Measurements from ENCODE around the gene COL26A1.
A peak's percentile ranks its signal among the peaks of the same experiment; 100 is the strongest.
"Not testable (repeated sequence)": the region's sequence is repeated elsewhere in the genome, so short reads cannot be mapped to it uniquely, and the experiment has no call there.

COL26A1 gene
- 0 reads per million in 4 donors for total RNA-seq

- peak in 1 of 5 donors; percentile 18 for DNase-seq
Observed at GRCh38 chr7:101362334-101363195, at the start of gene COL26A1. TSS of gene COL26A1 (plus strand) at chr7:101362875. CDS start at chr7:101363033, 158 bp downstream.

GRCh38 chr7:101315336-101315735, 47.3 kb upstream of the COL26A1 start:
- DNase-seq = peak in 4 of 5 donors; percentile 13 to 48 (median 28)

DNA sequence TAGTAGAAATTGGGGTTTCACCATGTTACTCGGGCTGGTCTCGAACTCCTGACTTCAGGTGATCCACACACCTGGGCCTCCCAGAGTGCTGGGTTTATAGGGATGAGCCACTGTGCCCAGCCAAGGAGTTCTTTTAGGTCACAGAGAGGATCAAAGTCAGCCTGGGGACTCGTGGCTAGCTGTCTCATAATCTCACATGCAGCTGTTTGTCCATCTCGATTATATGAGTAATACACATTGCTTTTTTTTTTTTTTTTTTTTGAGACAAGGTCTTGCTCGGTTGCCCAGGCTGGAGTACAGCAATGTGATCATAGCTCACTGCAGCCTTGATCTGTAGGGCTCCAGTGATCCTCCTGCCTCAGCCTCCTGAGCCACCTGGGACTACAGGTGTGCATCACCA, 43.3 kb upstream of the COL26A1 start:
- no peak for DNase-seq

GRCh38 chr7:101321491-101322401, 40.9 kb upstream of the COL26A1 start, which contains the start of gene IFT22:
TSS of gene IFT22 (minus strand) at chr7:101321812. CDS start at chr7:101321709, 103 bp downstream.
- DNase-seq = peak; percentile 63 to 88 (median 73)

DNA sequence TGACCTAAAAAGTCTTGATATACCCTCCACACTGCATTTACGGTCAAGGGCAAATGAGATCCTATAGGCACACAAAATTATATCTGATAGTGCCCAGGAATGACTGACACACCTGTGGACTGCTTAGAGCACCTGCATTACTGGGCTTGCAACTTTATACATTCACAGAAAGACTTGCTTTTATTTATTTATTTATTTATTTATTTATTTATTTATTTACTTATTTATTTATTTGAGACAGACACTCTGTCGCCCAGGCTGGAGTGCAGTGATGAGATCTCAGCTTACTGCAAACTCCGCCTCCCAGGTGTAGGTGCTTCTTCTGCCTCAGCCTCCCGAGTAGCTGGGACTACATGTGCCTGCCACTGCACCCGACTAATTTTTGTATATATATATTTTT, 34.5 kb upstream of the COL26A1 start:
- DNase-seq = no peak

DNA sequence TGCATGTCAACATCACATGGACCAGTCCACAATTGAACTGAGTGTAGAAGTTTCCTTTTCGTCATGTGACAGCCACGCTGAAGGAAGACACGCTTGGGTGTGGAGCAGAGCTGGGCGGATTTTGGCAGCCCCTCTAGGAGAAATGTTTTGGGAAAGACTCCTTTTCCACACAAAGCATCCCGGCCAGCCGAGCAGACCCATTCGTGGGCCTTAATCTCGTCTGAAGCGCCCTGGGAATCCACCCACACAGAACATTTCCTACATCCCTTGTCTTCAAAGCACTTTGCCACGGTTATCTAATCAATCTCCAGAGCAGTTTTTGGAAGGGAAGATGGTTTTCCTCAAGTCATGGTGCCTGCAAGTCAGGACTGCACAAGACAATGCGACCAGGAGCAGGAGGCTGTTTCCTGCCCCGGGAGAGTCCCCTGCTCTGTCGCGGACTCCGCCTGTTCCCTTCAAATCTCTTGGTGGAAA, 32.6 kb upstream of the COL26A1 start:
- DNase-seq = no peak

DNA sequence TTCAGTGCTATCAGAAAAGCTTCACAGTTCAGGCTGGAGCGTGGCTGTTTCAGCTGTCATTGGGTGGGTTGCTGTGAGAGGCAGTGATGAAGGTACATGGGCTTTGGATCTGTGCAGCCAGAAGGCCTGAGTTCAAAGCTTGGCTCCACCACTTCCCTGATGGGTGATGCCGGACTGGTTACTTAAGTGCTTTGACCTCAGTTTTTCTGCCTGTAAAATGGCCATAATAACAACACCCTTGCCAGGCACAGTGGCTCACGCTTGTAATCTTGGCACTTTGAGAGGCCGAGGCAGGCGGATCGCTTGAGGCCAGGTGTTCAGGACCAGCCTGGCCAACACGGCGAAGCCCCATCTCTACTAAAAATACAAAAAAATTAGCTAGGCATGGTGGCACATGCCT, 30.6 kb upstream of the COL26A1 start:
- DNase-seq = no peak

DNA sequence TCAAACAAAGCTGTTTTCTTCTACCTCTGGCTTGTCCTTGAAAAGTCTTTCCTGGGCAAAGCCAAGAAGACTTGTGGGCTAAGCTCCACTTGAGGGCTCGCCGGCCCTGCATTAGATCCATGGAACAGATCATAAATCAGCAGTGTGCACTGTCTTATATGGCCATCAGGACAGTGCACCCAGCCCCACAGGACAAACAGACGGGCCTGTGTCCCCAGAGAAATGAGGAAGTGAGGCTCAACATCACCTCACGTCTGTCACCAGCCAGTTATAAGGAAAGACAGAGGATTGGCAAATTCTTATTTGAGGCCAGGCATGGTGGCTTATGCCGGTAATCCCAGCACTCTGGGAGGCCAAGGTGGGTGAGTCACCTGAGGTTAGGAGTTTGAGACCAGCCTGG, 28.8 kb upstream of the COL26A1 start:
- DNase-seq = no peak

DNA sequence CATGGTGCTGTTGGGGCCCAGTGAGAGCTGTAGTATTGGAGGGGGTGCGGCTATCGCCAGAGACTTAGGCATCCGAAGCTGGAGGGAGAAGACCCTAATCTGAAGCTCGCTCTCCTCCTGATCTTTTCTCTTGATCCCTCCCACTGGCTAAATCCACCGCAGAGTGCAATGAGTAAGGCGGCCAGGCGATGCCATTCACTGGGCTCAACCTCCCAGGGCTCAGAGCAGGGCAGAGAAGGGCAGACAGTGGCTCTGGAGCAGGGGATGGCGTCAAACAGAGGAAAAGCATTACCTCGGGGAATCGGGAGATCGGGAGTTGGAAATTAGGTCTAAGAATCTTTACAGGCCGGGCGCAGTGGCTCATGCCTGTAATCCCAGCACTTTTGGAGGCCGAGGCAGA, 22.3 kb upstream of the COL26A1 start:
- DNase-seq = no peak

DNA sequence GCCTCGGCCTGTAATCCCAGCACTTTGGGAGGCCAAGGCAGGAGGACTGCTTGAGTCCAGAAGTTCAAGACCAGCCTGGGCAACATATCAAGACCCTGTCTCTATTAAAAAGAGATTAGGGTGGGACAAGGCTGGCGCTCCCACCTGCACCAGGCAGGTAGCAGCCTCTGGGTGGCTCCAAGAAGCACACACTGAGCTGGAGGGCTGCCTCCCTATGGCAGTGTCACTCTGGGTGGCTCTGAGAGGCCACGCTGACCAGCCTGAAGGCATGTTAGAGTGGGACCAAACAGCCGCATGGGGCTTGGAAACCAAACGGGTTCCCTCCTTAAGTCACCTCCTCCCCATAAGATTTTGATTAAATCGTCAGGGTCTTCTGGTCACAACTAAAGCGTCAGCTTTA, 19.8 kb upstream of the COL26A1 start:
- DNase-seq = no peak

GRCh38 chr7:101347477-101347876, 15.2 kb upstream of the COL26A1 start:
- no peak for DNase-seq

GRCh38 chr7:101348456-101349067, 14.1 kb upstream of the COL26A1 start:
- not testable (repeated sequence) for DNase-seq

GRCh38 chr7:101349300-101349699, 13.4 kb upstream of the COL26A1 start:
- DNase-seq = not testable (repeated sequence)

GRCh38 chr7:101352920-101353308, 9.8 kb upstream of the COL26A1 start:
- DNase-seq = no peak

DNA sequence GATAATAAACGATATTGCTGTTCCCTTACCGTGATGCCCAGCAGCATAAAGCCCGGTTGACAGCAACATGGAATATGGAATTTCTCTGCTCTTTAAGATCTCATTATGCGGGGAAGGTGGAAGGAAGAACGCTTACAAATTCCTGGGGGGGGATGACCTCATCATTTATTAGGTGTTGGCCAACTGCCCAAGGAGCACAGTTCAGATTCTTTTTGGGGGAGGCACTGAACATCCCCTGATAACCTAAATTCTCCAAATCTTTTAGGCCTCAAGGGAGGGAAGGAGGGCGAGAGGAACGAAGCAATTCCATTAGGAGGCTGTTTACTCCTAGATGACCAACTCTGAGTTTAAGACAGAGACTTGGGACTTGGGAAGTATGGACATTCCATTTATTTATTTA, 5.2 kb upstream of the COL26A1 start:
- no peak for DNase-seq

DNA sequence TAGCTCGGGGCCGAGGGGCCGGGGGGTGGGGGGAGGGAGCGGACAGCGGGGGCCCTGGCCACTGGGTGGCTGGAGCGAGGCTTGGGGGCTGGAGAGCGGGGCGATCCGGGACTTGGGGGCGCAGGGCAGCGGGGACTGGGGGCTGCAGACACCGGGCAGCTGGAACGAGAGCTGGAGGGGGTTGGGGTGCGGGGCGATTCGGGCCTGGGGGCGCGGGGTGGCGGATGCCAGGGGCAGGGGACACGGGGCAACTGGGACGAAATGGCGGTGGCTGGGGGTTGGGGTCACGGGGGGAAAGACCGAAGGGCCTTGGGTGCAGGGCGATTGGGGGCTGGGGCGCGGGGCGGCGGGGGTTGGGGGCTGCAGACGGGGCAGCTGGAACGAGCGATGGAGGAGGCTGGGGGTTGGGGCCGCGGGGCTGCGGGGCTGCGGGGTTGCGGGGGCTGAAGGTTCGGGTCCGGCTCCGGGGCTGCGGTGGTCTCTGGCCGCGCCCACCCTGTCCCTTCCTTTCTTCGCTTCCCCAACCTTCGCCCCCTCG, 590 bp downstream of the COL26A1 start:
- DNase-seq = no peak

DNA sequence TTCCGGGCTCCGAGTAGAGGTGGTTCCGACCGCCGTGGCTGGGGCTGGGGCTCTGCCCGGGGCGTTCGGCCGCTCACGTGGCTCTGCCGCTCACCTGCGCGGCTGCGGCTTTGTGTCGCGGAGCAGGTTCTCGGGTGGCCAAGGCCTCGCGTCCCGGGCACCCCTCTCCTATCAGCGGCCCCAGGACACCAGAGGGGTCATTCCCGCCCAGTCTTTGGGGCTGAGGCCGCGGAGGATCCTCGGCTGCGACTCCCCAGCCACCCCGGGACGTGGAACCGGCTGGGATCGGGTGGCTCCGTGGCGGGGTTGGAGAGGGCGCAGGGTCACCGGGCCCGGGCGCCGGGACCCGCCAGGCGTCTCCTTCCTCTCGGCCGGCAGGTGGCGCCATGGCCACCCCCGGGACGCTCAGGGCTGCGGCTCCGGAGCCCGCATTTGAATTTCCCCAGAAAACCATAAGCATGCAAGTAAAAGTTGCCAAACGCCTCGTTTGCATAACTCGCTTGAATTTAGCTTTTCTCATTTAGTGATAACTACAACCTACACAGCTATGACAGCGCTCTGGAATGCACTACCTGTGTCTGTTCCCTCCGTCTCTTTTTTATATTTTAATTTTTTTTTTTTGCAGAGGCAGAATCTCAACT, 1.2 kb downstream of the COL26A1 start:
- peak; percentile 27 to 58 (median 50) for DNase-seq

GRCh38 chr7:101365956-101366355, 3.3 kb downstream of the COL26A1 start:
- DNase-seq = no peak

DNA sequence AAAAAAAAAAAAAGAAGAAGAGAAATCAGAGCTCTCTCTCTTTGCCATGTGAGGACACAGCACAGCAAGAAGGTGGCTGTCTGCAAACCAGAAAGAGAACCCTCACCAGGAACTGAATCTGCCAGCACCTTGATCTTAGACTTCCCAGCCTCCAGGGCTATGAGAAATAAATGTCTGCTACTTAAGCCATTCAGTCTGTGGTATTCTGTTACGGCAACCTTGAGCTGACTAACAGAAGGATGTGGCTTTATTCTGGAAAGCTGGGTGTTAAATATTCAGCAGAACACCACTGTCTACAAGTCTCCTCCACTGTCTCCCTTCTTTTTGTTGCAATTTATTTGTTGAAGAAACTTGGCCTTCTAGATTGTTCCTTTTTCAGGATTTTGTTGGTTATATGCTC, 5.0 kb downstream of the COL26A1 start:
- DNase-seq = no peak

- no peak for DNase-seq
Observed at GRCh38 chr7:101368422-101369165, 5.9 kb downstream of the COL26A1 start.

DNA sequence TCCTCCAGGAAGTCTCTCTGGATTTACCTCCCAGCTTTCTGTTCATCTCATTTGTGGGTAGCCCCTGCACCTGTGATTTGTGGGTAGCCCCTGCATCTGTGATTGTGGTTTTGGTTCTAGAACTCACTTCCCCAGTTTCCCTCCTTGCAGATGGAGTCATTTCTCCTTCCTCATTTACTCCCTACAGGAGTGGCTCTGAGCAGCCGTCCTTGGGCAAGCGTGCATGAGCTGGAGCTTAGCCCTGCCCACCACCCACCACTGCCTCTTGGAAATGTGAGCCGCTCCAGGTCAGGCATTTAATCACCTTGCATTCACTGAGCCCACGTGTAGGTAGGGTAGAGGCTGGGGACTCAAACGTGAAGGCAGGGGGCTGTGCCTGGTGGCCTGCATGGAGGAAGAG, 8.2 kb downstream of the COL26A1 start:
- DNase-seq = no peak

All from T-helper 1 cell (primary cell).